Left lung (tissue), 10 donors: ENCODE data around the gene LRRTM3. TPM values are rescaled to one million over a fixed set of nuclear protein-coding genes. Genes with fewer than 3 reads are reported as not detected.

Experiments used
- ATAC-seq: fragments of 200-7000 bp; cut with Tn5 transposase; one replicate; pipeline ENCODE4 v1.9.1; 2020; ENCODE audit warnings: moderate library complexity
- DNase-seq, 4 donors: peaks; one replicate each; pipeline ENCODE4 v3.0.0-alpha.2; 2013 to 2020
- H3K27ac ChIP-seq, 2 donors: fragments of 200-600 bp; sonication (generic) in 1 of 2; one replicate each; pipeline versions ENCODE4 v1.5.0 to v1.8.0; 2020 to 2021
- H3K27me3 ChIP-seq, 2 donors: fragments of 200-600 bp; sonication (generic) in 1 of 2; one replicate each; pipeline versions ENCODE4 v1.5.0 to v1.8.0; 2020 to 2021
- H3K36me3 ChIP-seq, 2 donors: fragments of 200-600 bp; sonication (generic) in 1 of 2; one replicate each; pipeline versions ENCODE4 v1.5.0 to v1.8.0; 2020 to 2021
- H3K4me1 ChIP-seq, 2 donors: fragments of 200-600 bp; one replicate each; pipeline ENCODE4 v1.8.0; 2021
- H3K4me3 ChIP-seq, 2 donors: fragments of 200-600 bp; sonication (generic) in 1 of 2; one replicate each; pipeline versions ENCODE4 v1.5.0 to v1.8.0; 2020 to 2021; ENCODE audit warnings: mild to moderate bottlenecking in 1 of 2
- H3K9me3 ChIP-seq, 2 donors: fragments of 200-600 bp; sonication (generic) in 1 of 2; one replicate each; pipeline versions ENCODE4 v1.5.0 to v1.8.0; 2020 to 2021
- CTCF ChIP-seq, 2 donors: fragments of 200-600 bp; sonication (generic) in 1 of 2; IDR thresholded peaks; one replicate each; pipeline versions ENCODE4 v1.5.0 to v1.8.0; 2021; ENCODE audit warnings: antibody characterized with exemption in 2 of 2
- intact Hi-C, 2 donors: fragments of 100-400 bp; cut with DNase I; formaldehyde crosslinking; loops; one replicate each; pipeline versions ENCODE4 v1.11.2 to v1.14.2; 2022
- polyA plus RNA-seq, 6 donors: library from polyadenylated mRNA; unstranded; fragments of 120-200 nt; gene quantifications; one replicate each; pipeline ENCODE4 v1.2.1, GENCODE V29; 2013; ENCODE audit not compliant: insufficient read length in 6 of 6
- total RNA-seq, 2 donors: library from RNA; stranded (reverse); fragmentation: NEBNext Ultra II Directional; extraction: Animal tissue kit (Norgen Biotek cat#: 25700); gene quantifications; one replicate each; pipeline ENCODE4 v1.2.1, GENCODE V29; 2021
- donor health status: DM: no; HTN: yes; CAD: no.
- donor health status: DM: no; HTN: no; CAD: no.

Gene LRRTM3
- total and polyA plus RNA-seq, 8 donors, result 1.7 to 5.1 (median 3.8) TPM; not detected in 2

- no peaks in the 10 kb centered on the region for H3K4me1 ChIP-seq
- no peaks in the 10 kb centered on the region for H3K9me3 ChIP-seq
- DNase-seq, result no peak
- no peak for TF ChIP-seq CTCF (IDR thresholded peaks at IDR 0.05)
- peaks cover 34 to 66% of the 10 kb centered on the region in 2 donors for H3K27me3 ChIP-seq
- no peak overlapping the region for H3K4me3 ChIP-seq
- intact Hi-C loops, result no loop called here
- no peaks in the 10 kb centered on the region for H3K36me3 ChIP-seq
- no peak for ATAC-seq
- no peak overlapping the region for H3K27ac ChIP-seq
These were observed 3.5 kb downstream of the LRRTM3 start for GRCh38 chr10:66929375-66929774.

GRCh38 chr10:66931340-66931948 lies 5.6 kb downstream of the LRRTM3 start:
- ATAC-seq (peak; percentile 81), DNase-seq (peak in 2 of 4 donors; percentile 60 to 76)
- intact Hi-C loops, result no loop called here
- H3K27me3 ChIP-seq, result peaks cover 32 to 46% of the 10 kb centered on the region in 2 donors
- H3K4me1 ChIP-seq, result no peaks in the 10 kb centered on the region
- TF ChIP-seq CTCF (IDR thresholded peaks at IDR 0.05), result peak; percentile 41 to 76
- no peaks in the 10 kb centered on the region for H3K9me3 ChIP-seq
- no peak overlapping the region for H3K27ac ChIP-seq
- no peak overlapping the region for H3K4me3 ChIP-seq
- H3K36me3 ChIP-seq, result no peaks in the 10 kb centered on the region

- Histone ChIP-seq H3K4me1 (no peaks in the 10 kb centered on the region), H3K27ac (no peak overlapping the region), H3K9me3 (no peaks in the 10 kb centered on the region), H3K4me3 (no peak overlapping the region), H3K27me3 (peaks cover 27 to 41% of the 10 kb centered on the region in 2 donors), H3K36me3 (no peaks in the 10 kb centered on the region)
- ATAC-seq, result no peak
- intact Hi-C loops, result no loop called here
- TF ChIP-seq CTCF (IDR thresholded peaks at IDR 0.05), result no peak
- no peak for DNase-seq
These were observed 6.1 kb downstream of the LRRTM3 start for GRCh38 chr10:66931949-66932343.

GRCh38 chr10:66934711-66935110 lies 8.9 kb downstream of the LRRTM3 start:
- H3K9me3 ChIP-seq, result no peaks in the 10 kb centered on the region
- no peak overlapping the region for H3K27ac ChIP-seq
- peaks cover 4 to 13% of the 10 kb centered on the region in 2 donors for H3K27me3 ChIP-seq
- ATAC-seq (no peak), DNase-seq (no peak)
- no peak overlapping the region for H3K4me3 ChIP-seq
- intact Hi-C loops, result no loop called here
- TF ChIP-seq CTCF (IDR thresholded peaks at IDR 0.05), result no peak
- H3K4me1 ChIP-seq, result no peaks in the 10 kb centered on the region
- no peaks in the 10 kb centered on the region for H3K36me3 ChIP-seq

GRCh38 chr10:66940965-66941364 lies 15.1 kb downstream of the LRRTM3 start:
- H3K36me3 ChIP-seq, result no peaks in the 10 kb centered on the region
- no peaks in the 10 kb centered on the region for H3K27me3 ChIP-seq
- no peak overlapping the region for H3K27ac ChIP-seq
- no peak overlapping the region for H3K4me3 ChIP-seq
- no peak for TF ChIP-seq CTCF (IDR thresholded peaks at IDR 0.05)
- H3K9me3 ChIP-seq, result no peaks in the 10 kb centered on the region
- H3K4me1 ChIP-seq, result no peaks in the 10 kb centered on the region
- intact Hi-C loops, result no loop called here
- ATAC-seq, result no peak
- DNase-seq, result no peak
